GM21619 (cell line): ENCODE measurements around the gene PELI2.
"Not testable (repeated sequence)": the region's sequence is repeated elsewhere in the genome, so short reads cannot be mapped to it uniquely, and the experiment has no call there.

ENCODE experiments used
- ATAC-seq: cut with Tn5 transposase; IDR thresholded peaks from one replicate; pipeline ENCODE4 v1.9.1; 2021; ENCODE audit not compliant: unreplicated experiment

Gene PELI2

GRCh38 chr14:56142314-56142713, 24.1 kb downstream of the PELI2 start:
- no peak for ATAC-seq

DNA sequence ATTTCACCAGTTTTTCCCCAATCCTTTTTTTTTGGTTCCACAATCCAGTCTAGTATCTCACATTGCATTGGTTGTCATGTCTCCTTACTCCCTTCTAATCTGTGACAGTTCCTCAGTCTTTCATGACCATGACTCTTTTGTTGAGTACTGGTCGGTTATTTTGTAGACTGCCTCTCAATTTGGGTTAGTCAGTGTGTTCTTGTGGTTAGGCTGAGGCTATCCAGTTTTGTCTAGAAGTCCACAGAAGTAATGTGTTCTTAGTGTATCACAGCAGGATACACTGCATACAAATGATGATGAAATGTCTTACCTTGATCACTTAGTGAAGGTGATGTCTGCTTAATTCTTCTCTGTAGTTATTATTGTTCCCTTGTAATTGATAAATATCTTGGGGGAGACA, 24.8 kb downstream of the PELI2 start:
- no peak for ATAC-seq

GRCh38 chr14:56144176-56144575, 26.0 kb downstream of the PELI2 start:
- no peak for ATAC-seq

GRCh38 chr14:56145181-56145769, 27.1 kb downstream of the PELI2 start:
- no peak for ATAC-seq

- no peak for ATAC-seq
Measured at GRCh38 chr14:56145965-56146364, 27.8 kb downstream of the PELI2 start.

GRCh38 chr14:56147449-56147848, 29.2 kb downstream of the PELI2 start:
- no peak for ATAC-seq

- ATAC-seq, result no peak
Measured at GRCh38 chr14:56147986-56148901, 30.0 kb downstream of the PELI2 start.

DNA sequence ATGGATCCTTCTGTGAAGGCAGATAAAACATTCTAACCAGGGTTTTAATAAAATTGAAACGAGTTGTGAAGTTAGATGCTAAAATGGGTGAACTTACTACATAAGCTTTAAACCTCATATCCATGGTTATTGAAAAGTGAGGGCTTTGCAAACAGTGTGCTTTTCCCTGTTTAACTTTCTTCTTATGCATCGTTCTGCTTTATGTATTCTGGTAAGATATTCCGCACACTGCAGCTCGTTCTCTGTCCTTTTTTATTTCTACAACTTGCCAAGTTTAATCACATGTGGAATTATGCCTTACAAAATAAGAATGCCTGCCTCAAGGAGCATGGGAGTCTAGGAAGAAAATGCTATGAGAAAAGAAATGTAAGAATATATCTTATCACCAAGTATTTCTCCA, 30.9 kb downstream of the PELI2 start:
- ATAC-seq, result no peak

DNA sequence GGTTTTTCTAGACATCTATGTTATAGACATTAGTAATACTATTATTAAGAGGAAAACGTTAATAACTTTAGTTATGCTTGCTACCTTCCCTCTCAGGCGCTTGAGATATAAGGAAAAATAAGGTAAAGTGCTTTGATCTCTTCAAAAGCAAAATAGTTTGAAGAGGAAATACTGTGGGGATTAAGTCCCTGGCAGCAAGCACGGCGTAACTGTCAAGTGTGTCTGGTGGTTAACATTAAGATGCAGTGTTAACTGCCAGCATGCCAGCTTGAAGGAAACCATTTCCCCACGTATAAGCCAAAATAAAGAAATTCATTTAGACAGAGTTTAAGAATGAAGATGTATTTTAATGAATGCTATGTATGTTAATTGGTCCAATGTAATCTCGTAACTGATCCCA, 31.8 kb downstream of the PELI2 start:
- ATAC-seq, result no peak

DNA sequence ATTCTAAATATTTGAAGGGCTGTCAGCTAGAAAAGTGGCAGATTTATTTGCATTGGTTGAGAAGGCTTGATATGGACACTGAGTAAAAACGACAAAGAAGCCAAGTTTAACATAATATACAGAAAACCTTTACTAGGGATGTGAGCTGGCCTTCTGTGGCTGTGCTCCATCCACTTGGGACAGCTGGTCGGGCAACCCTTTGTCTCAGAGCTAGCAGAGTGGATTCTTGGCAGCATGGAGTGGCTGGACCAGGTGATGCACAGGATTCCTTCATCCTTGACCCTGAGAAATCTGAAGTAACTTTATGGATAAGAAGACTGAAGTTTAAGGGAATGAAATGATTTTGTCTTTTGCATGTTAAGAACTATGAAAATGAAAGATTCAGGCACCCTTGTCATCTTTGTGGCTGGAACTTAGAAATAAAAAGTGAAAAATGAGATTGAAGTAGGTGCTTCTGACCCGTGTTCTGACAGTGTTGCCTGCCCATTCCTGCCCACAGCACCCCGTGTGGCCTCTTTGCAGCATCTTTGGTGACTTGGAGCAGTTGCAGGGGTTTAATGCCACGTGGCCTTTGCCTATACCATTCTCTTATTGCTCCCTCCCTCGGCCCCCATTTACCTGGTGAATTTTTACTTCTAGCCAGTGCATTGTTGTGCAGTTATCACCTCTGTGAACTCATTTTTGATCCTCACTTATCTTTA, 32.6 kb downstream of the PELI2 start:
- ATAC-seq, result no peak

DNA sequence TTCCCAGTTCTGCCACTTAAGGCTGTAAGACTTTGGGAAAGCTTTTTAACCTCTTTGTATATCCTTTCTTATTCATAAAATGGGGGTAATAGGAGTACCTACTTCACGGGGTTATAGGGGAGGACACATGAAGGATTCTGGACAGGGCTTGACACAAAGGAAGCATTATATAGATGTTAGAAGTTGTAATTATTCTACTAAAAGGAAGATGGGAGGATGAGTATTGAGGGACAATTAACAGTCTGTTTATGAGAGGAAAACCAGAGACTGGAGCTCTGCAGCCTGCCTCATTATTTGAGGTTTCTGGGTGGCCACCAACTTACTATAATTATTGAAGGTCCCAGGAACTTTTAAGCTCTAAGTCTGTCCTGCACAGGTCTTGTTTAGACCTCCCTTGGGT, 34.0 kb downstream of the PELI2 start:
- no peak for ATAC-seq

DNA sequence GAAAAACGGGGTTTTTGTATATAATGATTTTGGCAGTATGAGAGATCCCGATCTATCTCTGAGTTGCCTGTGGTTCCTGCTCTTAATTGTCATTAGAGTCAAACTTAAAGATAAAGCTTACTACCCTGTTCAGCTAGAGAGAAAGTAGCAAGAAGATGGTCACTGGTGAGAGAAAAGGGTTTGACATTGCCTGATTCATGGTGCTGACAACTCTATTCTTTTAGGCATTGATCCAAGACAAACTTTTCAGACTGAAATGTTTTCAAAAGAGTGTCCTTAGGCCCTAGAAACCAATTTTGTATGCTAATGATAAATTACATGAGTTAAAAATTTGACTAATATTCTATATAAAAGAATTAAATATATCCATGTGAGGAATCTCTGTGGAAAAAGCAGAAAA, 35.1 kb downstream of the PELI2 start:
- ATAC-seq, result no peak

DNA sequence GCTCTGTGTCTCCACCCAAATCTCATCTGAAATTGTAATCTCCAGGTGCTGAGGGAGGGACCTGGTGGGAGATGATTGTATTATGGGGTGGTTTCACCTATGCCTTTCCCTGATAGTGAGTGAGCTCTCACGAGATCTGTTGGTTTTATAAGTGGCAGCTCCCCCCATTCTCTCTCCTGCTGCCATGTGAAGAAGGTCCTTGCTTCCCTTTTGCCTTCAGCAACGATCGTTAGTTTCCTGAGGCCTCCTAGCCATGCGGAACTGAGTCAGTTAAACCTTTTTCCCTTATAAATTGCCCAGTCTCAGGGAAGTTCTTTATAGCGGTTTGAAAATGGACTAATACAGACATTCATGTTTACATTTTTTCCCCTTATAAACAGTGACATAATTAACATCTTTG, 36.1 kb downstream of the PELI2 start:
- ATAC-seq, result no peak

DNA sequence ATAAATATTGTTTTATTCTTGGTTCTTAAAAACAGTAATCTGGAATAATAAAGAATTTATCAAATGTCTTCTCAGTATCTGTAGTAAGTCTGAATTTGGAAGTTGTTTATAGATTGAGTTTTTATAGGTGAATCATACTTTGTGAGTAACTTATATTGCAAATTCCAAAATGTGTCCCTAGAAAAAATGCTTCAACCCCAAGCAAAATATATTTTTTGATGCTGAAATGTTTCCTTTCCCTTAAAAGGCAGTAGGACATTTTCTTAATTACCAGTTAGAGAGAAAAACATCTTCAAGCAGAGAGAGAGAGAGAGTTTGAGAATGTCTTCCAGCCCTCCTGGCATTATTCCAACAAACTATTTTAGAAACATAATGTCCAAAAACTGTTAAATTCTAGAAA, 37.9 kb downstream of the PELI2 start:
- ATAC-seq, result no peak

- no peak for ATAC-seq
Measured at GRCh38 chr14:56159066-56159465, 40.9 kb downstream of the PELI2 start.

DNA sequence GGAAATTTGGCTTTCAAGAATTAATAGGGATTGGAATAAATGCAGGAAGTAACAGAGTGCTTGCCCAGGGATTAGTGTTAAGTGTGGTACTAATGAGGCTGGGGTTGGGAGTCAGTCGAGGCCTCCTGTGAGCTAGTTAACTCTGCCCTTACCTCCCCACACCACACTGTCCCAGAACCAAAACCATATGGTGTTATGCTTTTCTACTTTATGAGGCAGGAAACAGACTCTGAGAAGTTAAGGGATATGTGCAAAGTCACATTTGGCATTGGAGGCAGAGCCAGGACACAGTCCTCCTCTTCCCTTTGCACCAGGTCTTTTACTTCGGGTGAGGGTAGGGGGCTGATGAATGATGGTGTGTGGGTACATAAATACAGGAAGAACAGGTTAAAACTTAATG, 41.9 kb downstream of the PELI2 start:
- ATAC-seq, result no peak

GRCh38 chr14:56161658-56162057, 43.4 kb downstream of the PELI2 start:
- no peak for ATAC-seq

DNA sequence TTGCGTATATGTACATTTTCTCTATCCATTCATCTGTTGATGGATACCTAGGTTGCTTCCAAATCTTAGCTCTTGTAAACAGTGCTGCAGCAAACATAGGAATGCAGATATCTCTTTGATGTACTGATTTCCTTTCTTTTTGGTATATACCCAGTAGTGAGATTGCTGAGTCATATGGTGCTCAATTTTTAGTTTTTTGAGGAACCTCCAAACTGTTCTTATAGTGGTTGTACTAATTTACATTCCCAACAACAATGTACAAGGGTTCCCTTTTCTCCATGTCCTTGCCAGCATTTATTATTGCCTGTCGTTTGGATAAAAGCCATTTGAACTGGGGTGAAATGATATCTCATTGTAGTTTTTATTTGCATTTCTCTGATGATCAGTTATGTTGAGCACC, 44.3 kb downstream of the PELI2 start:
- ATAC-seq, result no peak

GRCh38 chr14:56166579-56166978, 48.4 kb downstream of the PELI2 start:
- not testable (repeated sequence) for ATAC-seq

DNA sequence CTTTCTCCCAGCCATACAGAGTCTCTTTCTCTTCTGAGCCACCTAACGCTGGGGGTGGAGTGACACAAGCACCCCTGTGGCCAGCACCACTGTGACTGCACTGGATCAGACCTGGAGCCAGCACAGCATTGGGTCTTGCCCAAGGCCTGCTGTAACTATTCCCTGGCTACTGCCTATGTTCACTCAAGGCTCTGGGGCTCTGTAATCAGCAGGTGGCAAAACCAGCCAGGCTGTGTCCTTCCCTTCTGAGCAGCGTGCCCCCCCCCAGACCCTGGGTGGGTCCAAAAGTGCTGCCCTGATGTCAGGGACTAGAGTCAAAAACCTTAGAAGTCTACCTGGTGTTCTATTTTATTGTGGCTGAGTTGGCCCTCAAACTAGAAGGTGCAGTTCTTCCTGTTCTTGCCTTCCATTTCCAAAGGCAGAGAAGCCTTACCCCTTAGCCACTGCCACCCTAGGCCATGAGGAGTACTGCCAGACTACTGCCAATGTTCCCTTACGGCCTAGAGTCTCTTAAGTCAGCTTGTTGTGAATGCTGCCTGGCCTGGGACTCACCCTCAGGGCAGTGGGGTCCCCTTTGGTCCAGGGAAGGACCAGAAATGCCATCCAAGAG, 49.9 kb downstream of the PELI2 start:
- ATAC-seq, result no peak

DNA sequence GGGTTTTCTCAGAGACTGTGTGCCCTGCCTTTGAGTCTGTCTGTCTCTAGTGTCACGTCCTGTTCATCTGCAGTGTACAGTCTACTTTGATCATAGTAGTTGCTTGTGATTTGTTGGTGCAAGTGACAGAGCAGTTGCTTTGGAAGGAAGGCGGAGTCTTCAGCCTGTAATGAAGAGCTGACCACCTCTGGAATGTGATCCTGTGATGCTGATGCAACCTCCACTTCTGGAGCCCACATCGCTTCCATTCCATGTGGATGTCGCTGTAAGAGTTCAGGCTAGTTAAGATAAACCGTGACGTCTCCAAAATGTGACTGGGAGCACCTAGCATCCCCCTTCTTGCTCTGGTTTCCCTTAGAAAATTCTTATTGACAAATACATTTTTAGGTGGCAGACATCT, 51.8 kb downstream of the PELI2 start:
- ATAC-seq, result no peak
